ENCODE measurements around the gene ARSG. TPM values are rescaled to one million over a fixed set of nuclear protein-coding genes. Genes with fewer than 3 reads are reported as not detected.

ARSG gene
- total and polyA plus RNA-seq, 9 of the 15 experiments (the other 6 are each of a cell fraction or from before 2014, with no cell fraction given): 1.0 to 5.6 (median 1.8) TPM

DNA sequence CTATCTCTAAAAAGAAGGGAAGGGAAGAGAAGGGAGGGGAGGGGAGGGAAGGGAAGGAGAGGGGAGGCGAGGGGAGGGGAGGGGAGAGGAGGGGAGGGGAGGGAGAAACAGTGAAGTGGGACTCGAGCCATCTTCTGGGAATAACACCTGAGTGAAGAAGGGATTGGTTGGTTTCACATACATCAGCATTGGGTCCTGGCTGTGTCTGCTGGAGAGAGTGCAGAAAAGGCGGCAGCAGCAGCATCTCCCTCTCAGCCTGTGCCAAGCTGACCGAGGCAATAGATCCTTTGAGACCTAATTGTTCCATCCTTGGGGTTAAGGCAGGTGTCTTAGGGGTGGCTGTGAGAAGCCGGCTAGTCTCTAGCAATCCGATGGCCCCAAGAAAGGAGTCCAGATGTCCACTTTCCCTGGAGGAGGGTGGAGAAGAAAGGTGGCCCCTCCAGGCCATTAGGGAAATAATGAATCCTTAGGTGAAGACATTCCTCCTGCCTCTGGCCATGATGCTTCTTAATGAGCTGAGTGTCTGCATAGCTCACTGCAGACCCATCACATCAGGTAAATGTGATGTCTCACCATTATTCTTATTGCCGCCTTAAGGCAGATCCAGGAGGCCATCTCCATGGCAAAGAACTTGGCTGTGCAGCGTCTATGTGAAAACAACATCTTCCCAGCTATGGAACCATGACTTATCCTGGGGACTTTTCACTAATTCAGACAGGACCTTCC, 94.4 kb downstream of the ARSG start:
- 2% methylated on average over 6 of the region's 8 CpGs for WGBS (ENCODE audit: insufficient coverage, low coverage, missing lambda C conversion rate)
- in situ Hi-C loops (cut with MboI) (no loop called here), intact Hi-C loops (cut with micrococcal nuclease) (no loop called here)
- Histone ChIP-seq H3K9me3 (replicated peaks; ENCODE audit: control insufficient read depth, insufficient read depth, low read depth, low read length) (no peaks in the 10 kb centered on the region), H3K4me1 (replicated peaks in 1 of 2; ENCODE audit: control insufficient read depth in 2 of 2, insufficient read depth in 2 of 2, low read length in 2 of 2) (no peaks in the 10 kb centered on the region), H3K4me2 (ENCODE audit: insufficient read depth, low read length) (no peak overlapping the region), H3K9ac (ENCODE audit: insufficient read depth in 1 of 2, low read depth in 2 of 2, low read length in 2 of 2) (no peak overlapping the region), H3K9me1 (ENCODE audit: control insufficient read depth, insufficient read depth, low read length) (peaks cover 4% of the 10 kb centered on the region), H3K79me2 (ENCODE audit: control insufficient read depth, insufficient read depth, low read length) (no peaks in the 10 kb centered on the region), H3K27ac (ENCODE audit: extremely low read depth, low read depth, low read length) (no peak overlapping the region), H4K20me1 (replicated peaks; ENCODE audit: control insufficient read depth, insufficient read depth, low read length) (no peaks in the 10 kb centered on the region), H3K36me3 (ENCODE audit: control insufficient read depth, insufficient read depth, low read length) (no peaks in the 10 kb centered on the region), H2AFZ (ENCODE audit: low read depth, low read length) (no peak overlapping the region), H3K27me3 (ENCODE audit: control insufficient read depth in 2 of 2, insufficient read depth in 2 of 2, low read length in 2 of 2) (peaks cover 32 to 41% of the 10 kb centered on the region in 2 experiments), H3K4me3 (no peak overlapping the region)
- no peak for TF ChIP-seq NFE2L1 (tag; IDR thresholded peaks at IDR 0.05; ENCODE audit: borderline replicate concordance, low read depth)
- no peak for TF ChIP-seq STAT5A (IDR thresholded peaks at IDR 0.05; ENCODE audit: borderline replicate concordance, low read length)
- no peak for DNase-seq (ENCODE audit: extremely low read depth in 1 of 4, low spot score in 3 of 4)
- CTCF ChIA-PET (ENCODE audit: low intra/inter-chr PET ratio): no interaction called here
- POLR2A ChIA-PET: interaction anchor here (0.9 kb wide), 1 partner anchor 59 kb away, joined by 3 read pairs; no protein-coding TSS in a partner anchor
- BruUV-seq (replicated peaks): no TSS peak
- no peak for ATAC-seq
- FAIRE-seq: no peak

DNA sequence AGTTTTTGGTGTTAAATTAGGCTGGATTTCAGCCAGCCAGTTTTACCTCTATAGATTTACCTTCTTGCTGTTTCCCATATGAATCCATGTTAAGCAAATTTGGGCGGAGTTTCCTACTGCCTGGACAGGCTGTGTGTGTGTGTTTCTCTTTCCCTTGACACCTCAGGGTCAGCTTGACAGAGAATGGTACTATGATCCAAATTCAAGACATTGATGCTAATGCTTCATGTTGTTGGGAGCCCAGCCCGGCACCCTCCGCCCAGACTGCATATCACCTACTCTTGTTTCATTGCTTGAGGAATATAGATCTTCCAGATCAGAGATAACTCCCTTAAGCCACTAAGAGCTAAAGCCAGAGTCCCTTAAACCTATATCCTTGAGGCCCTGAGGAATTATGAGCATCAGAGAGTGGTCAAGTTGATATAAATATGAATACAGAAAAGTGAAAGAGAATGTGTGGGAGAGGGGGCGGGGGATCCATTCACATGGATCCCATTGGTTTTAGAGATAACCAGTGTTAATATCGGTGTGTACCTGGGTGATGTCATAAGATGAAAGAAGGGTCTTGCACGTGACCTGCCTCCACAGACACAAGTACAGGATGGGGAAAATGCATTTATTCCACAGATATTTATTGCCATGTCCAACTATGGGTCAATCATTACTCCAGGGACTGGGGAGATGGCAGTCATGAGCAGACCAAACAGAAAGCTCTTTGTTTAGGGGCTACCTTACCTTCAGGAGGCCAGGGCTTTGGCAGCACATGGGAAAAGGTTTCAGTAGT, 96.3 kb downstream of the ARSG start:
- Histone ChIP-seq H3K9me3 (replicated peaks; ENCODE audit: control insufficient read depth, insufficient read depth, low read depth, low read length) (no peaks in the 10 kb centered on the region), H3K79me2 (ENCODE audit: control insufficient read depth, insufficient read depth, low read length) (no peaks in the 10 kb centered on the region), H3K36me3 (ENCODE audit: control insufficient read depth, insufficient read depth, low read length) (no peaks in the 10 kb centered on the region), H2AFZ (ENCODE audit: low read depth, low read length) (no peak overlapping the region), H3K27me3 (ENCODE audit: control insufficient read depth in 2 of 2, insufficient read depth in 2 of 2, low read length in 2 of 2) (peaks cover 30 to 51% of the 10 kb centered on the region in 2 experiments), H3K9ac (ENCODE audit: insufficient read depth in 1 of 2, low read depth in 2 of 2, low read length in 2 of 2) (no peak overlapping the region), H3K4me3 (no peak overlapping the region), H3K4me1 (replicated peaks in 1 of 2; ENCODE audit: control insufficient read depth in 2 of 2, insufficient read depth in 2 of 2, low read length in 2 of 2) (no peaks in the 10 kb centered on the region), H3K9me1 (ENCODE audit: control insufficient read depth, insufficient read depth, low read length) (peaks cover 4% of the 10 kb centered on the region), H3K27ac (ENCODE audit: extremely low read depth, low read depth, low read length) (no peak overlapping the region), H4K20me1 (replicated peaks; ENCODE audit: control insufficient read depth, insufficient read depth, low read length) (no peaks in the 10 kb centered on the region), H3K4me2 (ENCODE audit: insufficient read depth, low read length) (no peak overlapping the region)
- TF ChIP-seq SOX6 (IDR thresholded peaks at IDR 0.05): no peak
- no peak for TF ChIP-seq CEBPG (CRISPR knock-in tag; IDR thresholded peaks at IDR 0.05)
- TF ChIP-seq CEBPG (tag; conservative IDR thresholded peaks at IDR 0.05 in 1 of 2, IDR thresholded peaks at IDR 0.05 in 1 of 2): 0 out of 4 replicates have a peak, but pooled peaks of 1 of the 2 experiments have one; percentile 41
- TF ChIP-seq TCF7L2 (IDR thresholded peaks at IDR 0.05; ENCODE audit: low read depth, low read length): no peak
- ChIA-PET CTCF (ENCODE audit: low intra/inter-chr PET ratio) (no interaction called here), POLR2A (interaction anchor here (1.0 kb wide), 1 partner anchor 33 kb away, joined by 4 read pairs; no protein-coding TSS in a partner anchor)
- 6% methylated on average over 6 of the region's 6 CpGs for WGBS (ENCODE audit: insufficient coverage, low coverage, missing lambda C conversion rate)
- intact Hi-C loops (cut with micrococcal nuclease): no loop called here
- BruUV-seq (replicated peaks): no TSS peak
- FAIRE-seq (no peak), ATAC-seq (no peak), DNase-seq (ENCODE audit: extremely low read depth in 1 of 4, low spot score in 3 of 4) (no peak)
- in situ Hi-C loops (cut with MboI): no loop called here
